Endothelial cell of umbilical vein (primary cell): ENCODE measurements around the gene SDSL. TPM values are rescaled to one million over a fixed set of nuclear protein-coding genes. Genes with fewer than 3 reads are reported as not detected.

Source experiments
- BruUV-seq: library from RNA; stranded (reverse); fragments of 400-500 nt; replicated peaks from 2 replicates; lab custom pipeline; 2021; lab: Mats Ljungman, UMichigan
- CTCF ChIA-PET: fragments of 300-600, 350-600 bp; sonication (Branson Sonifier 250); formaldehyde crosslinking; loops from one replicate; lab custom pipeline; 2021; ENCODE audit warnings: antibody characterized with exemption, inconsistent platforms; lab: Charles Lee
- POLR2A ChIA-PET: fragments of 300-600, 350-600 bp; sonication (Branson Sonifier 250); formaldehyde crosslinking; loops from one replicate; lab custom pipeline; 2021; ENCODE audit warnings: antibody characterized with exemption, inconsistent platforms; lab: Charles Lee
- DNase-seq: peaks from one replicate; pipeline ENCODE4 v3.0.0-alpha.2; 2011; ENCODE audit warnings: low read depth, low spot score
- FAIRE-seq: peaks from 2 replicates; lab custom pipeline; 2011; peaks lifted over from hg19 to GRCh38; lab: Jason Lieb, UNC
- H2AFZ ChIP-seq: 2 replicates; pipeline ENCODE4 v1.6.0; 2012; ENCODE audit warnings: low read depth, low read length, control low read depth, inconsistent platforms
- H3K27ac ChIP-seq: 2 replicates; pipeline ENCODE4 v1.5.1; 2011; ENCODE audit warnings: low read depth, mild to moderate bottlenecking, control low read depth, low read length, moderate library complexity; ENCODE audit not compliant: insufficient read depth
- H3K27me3 ChIP-seq, 2 experiments: 2 replicates each; pipeline versions ENCODE4 v1.6.0 to v1.6.1; 2011; ENCODE audit warnings: low read length in 2 of 2, mixed read lengths in 1 of 2; ENCODE audit not compliant: control insufficient read depth in 2 of 2, insufficient read depth in 2 of 2
- H3K36me3 ChIP-seq, 2 experiments: 2 replicates in 1 of 2; 3 replicates in 1 of 2; pipeline ENCODE4 v1.5.1; 2011; ENCODE audit warnings: low read length in 2 of 2, mild to moderate bottlenecking in 1 of 2, moderate library complexity in 1 of 2; ENCODE audit not compliant: control insufficient read depth in 2 of 2, insufficient read depth in 2 of 2; ENCODE audit errors: extremely low read depth in 1 of 2
- H3K4me1 ChIP-seq: 3 replicates; pipeline ENCODE4 v1.5.1; 2011; ENCODE audit warnings: mild to moderate bottlenecking, low read length; ENCODE audit not compliant: control insufficient read depth, insufficient read depth; ENCODE audit errors: extremely low read depth
- H3K4me2 ChIP-seq: 2 replicates; pipeline ENCODE4 v1.6.1; 2011; ENCODE audit warnings: low read length, control low read depth, mixed read lengths; ENCODE audit not compliant: insufficient read depth
- H3K4me3 ChIP-seq, 3 experiments: fragments of 200-600 bp in 1 of 3; sonication (generic), shearing (Covaris generic) in 1 of 3; replicated peaks in 1 of 3; 2 replicates each; pipeline ENCODE4 v1.5.1; 2011 to 2016; ENCODE audit warnings: control low read depth in 3 of 3, low read length in 3 of 3, mild to moderate bottlenecking in 2 of 3, inconsistent platforms in 1 of 3, low read depth in 1 of 3, moderate library complexity in 1 of 3; ENCODE audit not compliant: insufficient read depth in 1 of 3
- H3K79me2 ChIP-seq: 2 replicates; pipeline ENCODE4 v1.6.0; 2012; ENCODE audit warnings: low read length, inconsistent platforms; ENCODE audit not compliant: control insufficient read depth, insufficient read depth
- H3K9ac ChIP-seq: replicated peaks from 2 replicates; pipeline ENCODE3; 2011; ENCODE audit warnings: low read length, control low read depth; ENCODE audit not compliant: insufficient read depth; ENCODE audit errors: extremely low read depth
- H3K9me1 ChIP-seq: replicated peaks from 3 replicates; pipeline ENCODE4 v1.6.0; 2011; ENCODE audit warnings: mild to moderate bottlenecking, low read length; ENCODE audit not compliant: control insufficient read depth, insufficient read depth; ENCODE audit errors: extremely low read depth
- H3K9me3 ChIP-seq: replicated peaks from 2 replicates; pipeline ENCODE4 v1.5.1; 2012; ENCODE audit warnings: low read length, inconsistent platforms; ENCODE audit not compliant: control insufficient read depth, insufficient read depth
- H4K20me1 ChIP-seq: replicated peaks from 2 replicates; pipeline ENCODE3; 2011; ENCODE audit warnings: mild to moderate bottlenecking, low read length; ENCODE audit not compliant: control insufficient read depth, insufficient read depth; ENCODE audit errors: extremely low read depth
- CTCF ChIP-seq, 2 donors: IDR thresholded peaks; 1 replicate in 1 of 2; 2 replicates in 1 of 2; pipeline ENCODE4 v1.5.1; 2011; ENCODE audit warnings: low read length in 2 of 2, mild to moderate bottlenecking in 2 of 2, moderate library complexity in 2 of 2, control low read depth in 1 of 2, inconsistent platforms in 1 of 2, low read depth in 1 of 2; ENCODE audit not compliant: insufficient read depth in 1 of 2; ENCODE audit errors: extremely low read depth in 1 of 2
- EZH2 ChIP-seq: IDR thresholded peaks from 2 replicates; pipeline ENCODE4 v1.6.1; 2012; ENCODE audit warnings: borderline replicate concordance, low read depth, mild to moderate bottlenecking, moderate library complexity, low read length, inconsistent platforms; ENCODE audit not compliant: severe bottlenecking
- GATA2 ChIP-seq: IDR thresholded peaks from 2 replicates; pipeline ENCODE4 v1.7.0; 2011; ENCODE audit warnings: low read depth, mild to moderate bottlenecking, moderate library complexity, mixed read lengths, low read length; ENCODE audit not compliant: insufficient read length, insufficient read depth
- JUN ChIP-seq: IDR thresholded peaks from 2 replicates; pipeline ENCODE4 v1.6.1; 2011; ENCODE audit warnings: borderline replicate concordance, low read depth; ENCODE audit not compliant: insufficient read length, insufficient read depth
- MAX ChIP-seq: IDR thresholded peaks from 2 replicates; pipeline ENCODE4 v1.6.1; 2011; ENCODE audit not compliant: insufficient read depth, insufficient read length
- MYC ChIP-seq: IDR thresholded peaks from one replicate; pipeline ENCODE4 v1.6.1; 2011; ENCODE audit warnings: mild to moderate bottlenecking, low read depth, low read length
- dilution Hi-C: fragments of 300-500 bp; cut with MboI; formaldehyde crosslinking; loops from one replicate; pipeline ENCODE4 v1.15.0; 2019; ENCODE audit warnings: low sequenced_read_pairs; ENCODE audit not compliant: extremely low pct_ligation_motif_present
- intact Hi-C: fragments of 100-400 bp; cut with micrococcal nuclease; formaldehyde crosslinking; loops from one replicate; pipeline ENCODE4 v1.10.0; 2022
- polyA plus RNA-seq, 4 experiments: library from polyadenylated mRNA; depleted of rRNA in 3 of 4; stranded (reverse) in 3 of 4; unstranded in 1 of 4; fragments of >200 nt; gene quantifications; 2 replicates each; pipeline versions ENCODE4 v1.2.1 to v1.2.3, GENCODE V29; 2011 to 2012; ENCODE audit warnings: missing spikeins in 1 of 4
- total RNA-seq: library from RNA; stranded (reverse); gene quantifications from 2 replicates; pipeline ENCODE4 v1.2.3, GENCODE V29; 2021

SDSL gene
- total and polyA plus RNA-seq, 2 donors (not counting 3 experiments of a cell fraction or from before 2014, with no cell fraction given): 5.7 to 16.9 TPM

- intact Hi-C loops (no loop called here), dilution Hi-C loops (no loop called here)
- Histone ChIP-seq H3K9me3 (no peaks in the 10 kb centered on the region), H3K27me3 (no peaks in the 10 kb centered on the region), H3K4me2 (no peak overlapping the region), H3K27ac (no peak overlapping the region), H3K36me3 (peaks cover 0 to 3% of the 10 kb centered on the region in 2 experiments), H3K79me2 (no peaks in the 10 kb centered on the region), H2AFZ (no peak overlapping the region), H3K9ac (no peak overlapping the region), H3K4me1 (no peaks in the 10 kb centered on the region), H4K20me1 (no peaks in the 10 kb centered on the region), H3K4me3 (no peak overlapping the region), H3K9me1 (no peaks in the 10 kb centered on the region)
- FAIRE-seq: no peak
- POLR2A ChIA-PET: no interaction called here
- no peak for TF ChIP-seq GATA2
- TF ChIP-seq CTCF (IDR thresholded peaks at IDR 0.05; ENCODE audit: extremely low read depth in 1 of 2, insufficient read depth in 1 of 2, low read depth in 1 of 2, low read length in 2 of 2): no peak
- TF ChIP-seq MAX: no peak
- no peak for TF ChIP-seq JUN
- TF ChIP-seq MYC: no peak
- no peak for TF ChIP-seq EZH2
- CTCF ChIA-PET: no interaction called here
- no peak for DNase-seq
- no TSS peak for BruUV-seq
Measured at GRCh38 chr12:113391650-113392337, 30.4 kb upstream of the SDSL start.
